Astrocyte of the spinal cord (primary cell): ENCODE results near the gene RNF17.

ENCODE experiments used
- DNase-seq: peaks from one replicate; pipeline ENCODE4 v3.0.0; 2011; ENCODE audit warnings: low read depth, low spot score
- H3K4me3 ChIP-seq: 2 replicates; pipeline ENCODE4 v1.5.1; 2011; ENCODE audit warnings: low read depth, mild to moderate bottlenecking, low read length, moderate library complexity
- in situ Hi-C: cut with HindIII; loops from 2 replicates; pipeline ENCODE4 v1.10.0; 2017; ENCODE audit warnings: low sequenced_read_pairs
- TF ChIP-seq, protein P1 (sequence below): IDR thresholded peaks from 2 replicates; pipeline ENCODE4 v1.5.1; 2012; ENCODE audit warnings: low read depth, mild to moderate bottlenecking, low read length, inconsistent platforms

RNF17 gene

GRCh38 chr13:24929196-24929595, 165.2 kb downstream of the RNF17 start:
- no peak overlapping the region for H3K4me3 ChIP-seq
- TF ChIP-seq, protein P1, sequence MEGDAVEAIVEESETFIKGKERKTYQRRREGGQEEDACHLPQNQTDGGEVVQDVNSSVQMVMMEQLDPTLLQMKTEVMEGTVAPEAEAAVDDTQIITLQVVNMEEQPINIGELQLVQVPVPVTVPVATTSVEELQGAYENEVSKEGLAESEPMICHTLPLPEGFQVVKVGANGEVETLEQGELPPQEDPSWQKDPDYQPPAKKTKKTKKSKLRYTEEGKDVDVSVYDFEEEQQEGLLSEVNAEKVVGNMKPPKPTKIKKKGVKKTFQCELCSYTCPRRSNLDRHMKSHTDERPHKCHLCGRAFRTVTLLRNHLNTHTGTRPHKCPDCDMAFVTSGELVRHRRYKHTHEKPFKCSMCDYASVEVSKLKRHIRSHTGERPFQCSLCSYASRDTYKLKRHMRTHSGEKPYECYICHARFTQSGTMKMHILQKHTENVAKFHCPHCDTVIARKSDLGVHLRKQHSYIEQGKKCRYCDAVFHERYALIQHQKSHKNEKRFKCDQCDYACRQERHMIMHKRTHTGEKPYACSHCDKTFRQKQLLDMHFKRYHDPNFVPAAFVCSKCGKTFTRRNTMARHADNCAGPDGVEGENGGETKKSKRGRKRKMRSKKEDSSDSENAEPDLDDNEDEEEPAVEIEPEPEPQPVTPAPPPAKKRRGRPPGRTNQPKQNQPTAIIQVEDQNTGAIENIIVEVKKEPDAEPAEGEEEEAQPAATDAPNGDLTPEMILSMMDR: no peak
- in situ Hi-C loops: no loop called here
- no peak for DNase-seq
